Aorta (tissue), 5 donors: ENCODE results near the gene GPBAR1. TPM values are rescaled to one million over a fixed set of nuclear protein-coding genes. Genes with fewer than 3 reads are reported as not detected.
A peak's percentile ranks its signal among the peaks of the same experiment; 100 is the strongest.

Experiments used
- ATAC-seq: fragments of 200-7000 bp; cut with Tn5 transposase; one replicate; pipeline ENCODE4 v1.9.1; 2022; ENCODE audit warnings: moderate library complexity; ENCODE audit not compliant: low FRiP score
- DNase-seq, 2 donors: peaks; one replicate each; pipeline ENCODE4 v3.0.0-alpha.2; 2020
- H3K27ac ChIP-seq, 2 donors: one replicate each; pipeline ENCODE4 v1.5.1; 2013; ENCODE audit warnings: low read length in 2 of 2, mild to moderate bottlenecking in 2 of 2, moderate library complexity in 2 of 2, control low read depth in 1 of 2, inconsistent platforms in 1 of 2, low read depth in 1 of 2
- H3K27me3 ChIP-seq, 2 donors: one replicate each; pipeline ENCODE4 v1.6.1; 2013; ENCODE audit warnings: control low read depth in 1 of 2, low read length in 1 of 2, mild to moderate bottlenecking in 1 of 2, moderate library complexity in 1 of 2; ENCODE audit not compliant: insufficient read depth in 2 of 2, control insufficient read depth in 1 of 2
- H3K36me3 ChIP-seq, 2 donors: one replicate each; pipeline ENCODE4 v1.6.1; 2013; ENCODE audit warnings: control low read depth in 1 of 2, low read length in 1 of 2, mild to moderate bottlenecking in 1 of 2; ENCODE audit not compliant: insufficient read depth in 2 of 2, control insufficient read depth in 1 of 2
- H3K4me1 ChIP-seq, 2 donors: one replicate each; pipeline ENCODE4 v1.6.1; 2013; ENCODE audit warnings: low read length in 2 of 2, control low read depth in 1 of 2, mild to moderate bottlenecking in 1 of 2, moderate library complexity in 1 of 2; ENCODE audit not compliant: insufficient read depth in 2 of 2, control insufficient read depth in 1 of 2
- H3K4me3 ChIP-seq, 2 donors: one replicate each; pipeline ENCODE4 v1.5.1; 2013; ENCODE audit warnings: low read length in 2 of 2, control low read depth in 1 of 2, mild to moderate bottlenecking in 1 of 2
- H3K9me3 ChIP-seq: one replicate; pipeline ENCODE4 v1.6.1; 2013; ENCODE audit warnings: mild to moderate bottlenecking, low read length; ENCODE audit not compliant: control insufficient read depth
- WGBS, 2 donors: extraction: QIAGEN DNeasy Blood & Tissue Kit; methylation state at CpG; one replicate each; pipeline ENCODE4 v1.1.7; 2013; 5-methylcytosine and 5-hydroxymethylcytosine counted together
- intact Hi-C, 2 donors: fragments of 100-400 bp; cut with DNase I; formaldehyde crosslinking; loops; one replicate each; pipeline versions ENCODE4 v1.14.2 to v1.15.0; 2022
- polyA plus RNA-seq, 2 donors: library from polyadenylated mRNA; stranded (reverse); fragments of 200-250 nt; gene quantifications; one replicate each; pipeline ENCODE4 v1.2.3, GENCODE V29; 2013
- total RNA-seq, 2 donors: library from RNA; stranded (reverse); fragmentation: NEBNext Ultra II Directional; extraction: Animal tissue kit (Norgen Biotek cat#: 25700); gene quantifications; one replicate each; pipeline ENCODE4 v1.2.1, GENCODE V29; 2021
- donor health status: healthy with polysubstance abuse.
- donor health status: Bipolar disorder and iron deficiency.
- donor health status: DM: no; HTN: no; CAD: no.
- donor health status: DM: no; HTN: no; CAD: no.
- donor health status: DM: yes; HTN: yes; CAD: no.

GPBAR1 gene
- total and polyA plus RNA-seq, 4 donors = 0.46 to 3.7 (median 2.4) TPM

DNA sequence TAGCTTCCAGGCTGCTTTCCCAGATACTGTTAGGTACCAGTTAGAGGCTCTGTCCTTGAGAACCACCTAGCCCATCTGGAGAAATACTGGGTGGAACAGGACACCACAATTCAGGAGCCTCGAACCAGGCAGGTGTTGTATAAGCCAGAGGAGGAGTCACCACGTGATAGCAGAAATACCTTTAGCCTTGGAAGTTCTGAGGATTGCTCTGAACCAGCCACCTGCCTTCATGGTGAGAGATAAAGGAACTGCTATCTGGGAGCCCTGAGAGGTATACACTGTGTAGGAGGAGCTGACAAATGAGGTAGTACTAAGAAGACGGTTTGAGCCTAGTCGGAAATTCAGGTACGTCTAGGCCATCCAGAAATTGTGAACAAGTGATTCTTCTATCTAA, 7.6 kb upstream of the GPBAR1 start:
- intact Hi-C loops = no loop called here
- Histone ChIP-seq H3K27me3 (no peaks in the 10 kb centered on the region), H3K4me3 (no peak overlapping the region), H3K9me3 (no peaks in the 10 kb centered on the region), H3K4me1 (no peaks in the 10 kb centered on the region), H3K36me3 (peaks cover 10 to 26% of the 10 kb centered on the region in 2 donors), H3K27ac (no peak overlapping the region)
- DNase-seq = peak in 1 of 2 donors; percentile 19
- 85 to 89% methylated on average over 5 of the region's 5 CpGs for WGBS, 2 donors
- ATAC-seq = no peak

GRCh38 chr2:218255446-218255845, 5.4 kb upstream of the GPBAR1 start:
- DNase-seq (no peak), ATAC-seq (no peak)
- Histone ChIP-seq H3K4me1 (no peaks in the 10 kb centered on the region), H3K27ac (no peak overlapping the region), H3K36me3 (peaks cover 10 to 14% of the 10 kb centered on the region in 2 donors), H3K4me3 (no peak overlapping the region), H3K9me3 (no peaks in the 10 kb centered on the region), H3K27me3 (no peaks in the 10 kb centered on the region)
- WGBS, 2 donors = 65 to 84% methylated on average over 6 of the region's 6 CpGs
- intact Hi-C loops = loop anchor here in 1 of 2 donors (5.0 kb wide), 1 partner anchor 68 kb away; no protein-coding TSS in a partner anchor

- intact Hi-C loops = loop anchor here in 1 of 2 donors (5.0 kb wide), 1 partner anchor 69 kb away; no protein-coding TSS in a partner anchor
- H3K9me3 ChIP-seq = no peaks in the 10 kb centered on the region
- no peak for ATAC-seq
- H3K4me3 ChIP-seq = no peak overlapping the region
- no peak overlapping the region for H3K27ac ChIP-seq
- no peaks in the 10 kb centered on the region for H3K4me1 ChIP-seq
- 92% methylated on average over 13 of the region's 13 CpGs for WGBS, 2 donors
- DNase-seq = peak in 1 of 2 donors; percentile 25
- no peaks in the 10 kb centered on the region for H3K27me3 ChIP-seq
- H3K36me3 ChIP-seq = peaks cover 10 to 14% of the 10 kb centered on the region in 2 donors
Observed at GRCh38 chr2:218256612-218257350, 4.0 kb upstream of the GPBAR1 start.

GRCh38 chr2:218257390-218257981, 3.3 kb upstream of the GPBAR1 start:
- Histone ChIP-seq H3K27ac (no peak overlapping the region), H3K9me3 (no peaks in the 10 kb centered on the region), H3K27me3 (no peaks in the 10 kb centered on the region), H3K36me3 (peaks cover 9 to 10% of the 10 kb centered on the region in 2 donors), H3K4me3 (no peak overlapping the region), H3K4me1 (no peaks in the 10 kb centered on the region)
- intact Hi-C loops = loop anchor here in 1 of 2 donors (5.0 kb wide), 1 partner anchor 70 kb away; no protein-coding TSS in a partner anchor
- peak; percentile 33 for ATAC-seq
- peak in 1 of 2 donors; percentile 67 for DNase-seq
- WGBS, 2 donors = 51 to 52% methylated on average over 8 of the region's 8 CpGs

- H3K27ac ChIP-seq = peak overlapping the region in 1 of 2 donors; percentile 23
- intact Hi-C loops = loop anchor here in 1 of 2 donors (5.0 kb wide), 1 partner anchor 72 kb away; no protein-coding TSS in a partner anchor
- no peaks in the 10 kb centered on the region for H3K4me1 ChIP-seq
- no peaks in the 10 kb centered on the region for H3K9me3 ChIP-seq
- H3K27me3 ChIP-seq = no peaks in the 10 kb centered on the region
- peaks cover 1 to 10% of the 10 kb centered on the region in 2 donors for H3K36me3 ChIP-seq
- peak; percentile 78 to 81 for DNase-seq
- no peak overlapping the region for H3K4me3 ChIP-seq
- peak; percentile 71 for ATAC-seq
- WGBS, 2 donors = 23 to 29% methylated on average over 15 of the region's 15 CpGs
Observed at GRCh38 chr2:218259099-218259961, 1.5 kb upstream of the GPBAR1 start.

DNA sequence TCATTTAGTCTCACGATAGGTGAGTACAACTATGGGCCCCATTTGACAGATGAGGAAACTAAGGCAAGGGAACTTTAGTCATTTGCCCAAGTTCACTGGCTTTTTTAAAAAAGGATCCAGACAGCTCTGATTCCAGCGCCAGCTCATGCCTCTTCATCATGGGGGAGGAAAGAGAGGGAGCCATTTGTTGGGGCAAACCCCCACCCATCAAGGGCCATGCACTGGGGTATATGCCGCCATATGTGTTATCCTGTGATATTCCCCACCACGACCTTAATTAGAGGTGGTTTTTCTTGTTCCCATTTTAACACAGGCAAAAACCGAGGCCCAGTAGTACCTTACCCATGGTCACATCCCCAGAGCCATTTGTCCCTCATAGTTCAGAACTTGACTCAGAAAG, 649 bp upstream of the GPBAR1 start:
- 93 to 95% methylated on average over 5 of the region's 5 CpGs for WGBS, 2 donors
- ATAC-seq (no peak), DNase-seq (peak in 1 of 2 donors; percentile 33)
- H3K27me3 ChIP-seq = no peaks in the 10 kb centered on the region
- H3K27ac ChIP-seq = no peak overlapping the region
- H3K9me3 ChIP-seq = no peaks in the 10 kb centered on the region
- peaks cover 0 to 4% of the 10 kb centered on the region in 2 donors for H3K36me3 ChIP-seq
- H3K4me3 ChIP-seq = no peak overlapping the region
- H3K4me1 ChIP-seq = no peaks in the 10 kb centered on the region
- intact Hi-C loops = loop anchor here in 1 of 2 donors (10.0 kb wide), 1 partner anchor 305 kb away; the partner anchor contains the start of genes CNOT9 and USP37

- Histone ChIP-seq H3K4me3 (no peak overlapping the region), H3K4me1 (no peaks in the 10 kb centered on the region), H3K27me3 (no peaks in the 10 kb centered on the region), H3K27ac (no peak overlapping the region), H3K9me3 (no peaks in the 10 kb centered on the region), H3K36me3 (no peaks in the 10 kb centered on the region)
- DNase-seq (peak in 1 of 2 donors; percentile 71), ATAC-seq (no peak)
- 65 to 68% methylated on average over 8 of the region's 8 CpGs for WGBS, 2 donors
- intact Hi-C loops = loop anchor here in 1 of 2 donors (10.0 kb wide), 1 partner anchor 303 kb away; the partner anchor contains the start of genes CNOT9 and USP37
Observed at GRCh38 chr2:218261423-218262236, 815 bp downstream of the GPBAR1 start.
